HG02759 (cell line): Measurements from ENCODE around the gene PPFIA3.

Experiments used
- ATAC-seq: cut with Tn5 transposase; IDR thresholded peaks from one replicate; pipeline ENCODE4 v1.9.1; 2021; ENCODE audit warnings: mild to moderate bottlenecking, moderate library complexity; ENCODE audit not compliant: unreplicated experiment

Gene PPFIA3

GRCh38 chr19:49102303-49102702 lies 17.0 kb upstream of the PPFIA3 start:
- ATAC-seq = no peak

GRCh38 chr19:49103331-49104085 lies 15.8 kb upstream of the PPFIA3 start:
- no peak for ATAC-seq

- no peak for ATAC-seq
Measured at GRCh38 chr19:49104229-49104864, 15.0 kb upstream of the PPFIA3 start.

GRCh38 chr19:49106648-49107135 lies 12.7 kb upstream of the PPFIA3 start:
- no peak for ATAC-seq

GRCh38 chr19:49107625-49108459 lies 11.5 kb upstream of the PPFIA3 start:
- ATAC-seq = no peak

- ATAC-seq = no peak
Measured at GRCh38 chr19:49109051-49109450, 10.3 kb upstream of the PPFIA3 start.

GRCh38 chr19:49109569-49110233 lies 9.6 kb upstream of the PPFIA3 start:
- ATAC-seq = no peak

- no peak for ATAC-seq
Measured at GRCh38 chr19:49110567-49110966, 8.8 kb upstream of the PPFIA3 start.

- no peak for ATAC-seq
Measured at GRCh38 chr19:49111218-49111998, 7.9 kb upstream of the PPFIA3 start.

GRCh38 chr19:49113762-49114629 lies 5.3 kb upstream of the PPFIA3 start, which contains the start of gene LIN7B:
Gene LIN7B, plus strand, starts transcription at chr19:49114370. Its CDS starts 35 bp downstream, at chr19:49114405.
- peak; percentile 60 for ATAC-seq

GRCh38 chr19:49114630-49115363 lies 4.5 kb upstream of the PPFIA3 start:
- no peak for ATAC-seq

- ATAC-seq = no peak
Measured at GRCh38 chr19:49116544-49116943, 2.8 kb upstream of the PPFIA3 start.

- ATAC-seq = no peak
Measured at GRCh38 chr19:49117677-49118564, 1.4 kb upstream of the PPFIA3 start.

- ATAC-seq = peak; percentile 71
Measured at GRCh38 chr19:49118565-49119410, 556 bp upstream of the PPFIA3 start, which contains the start of gene C19orf73. Gene C19orf73, minus strand, starts transcription at chr19:49119143. Its CDS starts 121 bp downstream, at chr19:49119022.

GRCh38 chr19:49120325-49120683 lies 960 bp downstream of the PPFIA3 start:
- ATAC-seq = no peak

- ATAC-seq = no peak
Measured at GRCh38 chr19:49120868-49121267, 1.5 kb downstream of the PPFIA3 start.
